Stimulated activated CD8-positive, alpha-beta memory T cell treated with anti-CD3 and anti-CD28 coated beads, Interleukin-15, amount 100 ng/mL, for 48 hours (primary cell): ENCODE measurements around the gene SUSD4.
"Not testable (repeated sequence)": the region's sequence is repeated elsewhere in the genome, so short reads cannot be mapped to it uniquely, and the experiment has no call there.

Experiments used
- DNase-seq, 2 donors: peaks; one replicate each; pipeline ENCODE4 v3.0.0-alpha.2; 2020; ENCODE audit warnings: low read depth in 2 of 2

SUSD4 gene

GRCh38 chr1:223363856-223364684, at the start of gene SUSD4:
Gene SUSD4, minus strand, starts transcription at chr1:223364176. Its CDS starts 751 bp downstream, at chr1:223363425.
- DNase-seq: peak; percentile 27 to 48

- no peak for DNase-seq
These were observed 49.2 kb upstream of the SUSD4 start for GRCh38 chr1:223413216-223413615.

GRCh38 chr1:223411710-223412109, 47.7 kb upstream of the SUSD4 start:
- DNase-seq: no peak

GRCh38 chr1:223411309-223411708, 47.3 kb upstream of the SUSD4 start:
- no peak for DNase-seq

GRCh38 chr1:223410036-223410435, 46.1 kb upstream of the SUSD4 start:
- no peak for DNase-seq

GRCh38 chr1:223405507-223405906, 41.5 kb upstream of the SUSD4 start:
- no peak for DNase-seq

GRCh38 chr1:223403184-223403815, 39.3 kb upstream of the SUSD4 start:
- no peak for DNase-seq

- DNase-seq: no peak
These were observed 38.8 kb upstream of the SUSD4 start for GRCh38 chr1:223402790-223403142.

- DNase-seq: no peak
These were observed 38.2 kb upstream of the SUSD4 start for GRCh38 chr1:223401873-223402789.

GRCh38 chr1:223399393-223399792, 35.4 kb upstream of the SUSD4 start:
- DNase-seq: not testable (repeated sequence)

- no peak for DNase-seq
These were observed 30.7 kb upstream of the SUSD4 start for GRCh38 chr1:223394706-223395105.

- no peak for DNase-seq
These were observed 30.3 kb upstream of the SUSD4 start for GRCh38 chr1:223394242-223394641.

GRCh38 chr1:223393275-223394214, 29.6 kb upstream of the SUSD4 start, which contains the start of gene CCDC185:
Gene CCDC185, plus strand, starts transcription at chr1:223393415. Its CDS starts 61 bp downstream, at chr1:223393476.
- DNase-seq: no peak

GRCh38 chr1:223390618-223391017, 26.6 kb upstream of the SUSD4 start:
- no peak for DNase-seq

GRCh38 chr1:223386013-223386412, 22.0 kb upstream of the SUSD4 start:
- DNase-seq: no peak

- no peak for DNase-seq
These were observed 14.8 kb upstream of the SUSD4 start for GRCh38 chr1:223378754-223379153.

- DNase-seq: no peak
These were observed 10.2 kb upstream of the SUSD4 start for GRCh38 chr1:223374064-223374610.

GRCh38 chr1:223364685-223365382, 858 bp upstream of the SUSD4 start:
- DNase-seq: peak in 1 of 2 donors; percentile 8

- DNase-seq: peak in 1 of 2 donors; percentile 2
These were observed 720 bp downstream of the SUSD4 start for GRCh38 chr1:223363057-223363855.
